GM19025 (cell line): ENCODE measurements around the gene CFAP61.
"Not testable (repeated sequence)": the region's sequence is repeated elsewhere in the genome, so short reads cannot be mapped to it uniquely, and the experiment has no call there.

Experiments used
- ATAC-seq: cut with Tn5 transposase; IDR thresholded peaks from one replicate; pipeline ENCODE4 v1.9.1; 2021; ENCODE audit warnings: mild to moderate bottlenecking, low read depth, moderate library complexity; ENCODE audit not compliant: unreplicated experiment

Gene CFAP61

DNA sequence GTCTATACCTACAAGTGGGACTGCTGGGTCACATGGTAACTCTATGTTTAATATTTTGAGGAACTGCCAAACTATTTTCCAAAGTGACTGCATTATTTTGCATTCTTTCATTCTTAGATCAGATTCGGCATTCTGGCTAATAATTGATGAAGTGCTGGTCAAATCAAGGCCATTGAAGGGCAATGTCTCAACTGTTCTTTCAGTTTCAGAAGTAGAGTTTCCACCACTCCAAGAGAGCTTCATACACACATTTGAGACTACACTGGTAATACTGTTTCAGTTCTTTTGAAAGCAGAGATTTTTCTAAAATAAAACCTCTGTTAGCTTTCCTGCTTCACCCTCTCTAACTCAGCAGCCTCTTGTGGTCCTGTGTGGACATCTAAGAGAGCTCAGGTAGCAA is 154.5 kb downstream of the CFAP61 start:
- ATAC-seq = peak; percentile 72

DNA sequence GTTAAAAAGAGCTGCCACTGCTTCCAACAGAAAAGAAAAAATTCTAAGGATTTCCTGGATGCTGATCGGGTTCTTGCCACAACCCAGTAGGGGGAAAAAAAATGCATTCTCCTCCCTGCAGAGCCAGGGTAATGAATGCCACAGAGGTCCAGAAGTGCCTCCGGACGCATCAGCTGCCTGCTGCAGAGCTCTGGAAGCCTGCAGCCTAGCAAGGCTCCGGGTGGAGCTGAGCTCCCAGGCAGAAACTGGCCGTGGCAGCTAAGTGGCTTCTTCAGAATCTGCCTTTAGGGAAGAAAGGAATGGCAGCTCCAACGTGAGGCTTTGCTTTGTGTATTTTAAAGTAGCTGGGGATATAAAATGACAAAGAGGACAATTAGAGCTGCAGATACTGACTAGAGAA is 155.0 kb downstream of the CFAP61 start:
- no peak for ATAC-seq

DNA sequence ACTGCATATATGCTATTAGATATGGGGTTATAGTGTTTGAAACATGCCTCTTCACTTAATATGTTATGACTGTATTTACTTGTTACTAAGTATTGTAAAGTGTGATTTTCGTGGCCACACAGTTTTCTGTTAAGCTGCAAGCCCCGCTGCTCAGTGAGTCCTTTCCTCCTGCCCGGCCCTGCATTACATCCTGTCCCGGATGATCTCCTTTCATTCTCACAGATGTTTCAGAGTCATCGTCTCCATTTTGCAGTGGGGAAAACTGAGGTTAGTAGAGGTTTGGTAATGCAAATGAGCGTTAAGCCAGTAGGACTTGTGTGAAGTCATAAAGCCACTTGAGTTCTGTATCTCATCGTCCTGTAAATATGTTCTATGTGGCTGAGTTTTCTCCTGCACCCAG is 155.5 kb downstream of the CFAP61 start:
- ATAC-seq = peak; percentile 79

DNA sequence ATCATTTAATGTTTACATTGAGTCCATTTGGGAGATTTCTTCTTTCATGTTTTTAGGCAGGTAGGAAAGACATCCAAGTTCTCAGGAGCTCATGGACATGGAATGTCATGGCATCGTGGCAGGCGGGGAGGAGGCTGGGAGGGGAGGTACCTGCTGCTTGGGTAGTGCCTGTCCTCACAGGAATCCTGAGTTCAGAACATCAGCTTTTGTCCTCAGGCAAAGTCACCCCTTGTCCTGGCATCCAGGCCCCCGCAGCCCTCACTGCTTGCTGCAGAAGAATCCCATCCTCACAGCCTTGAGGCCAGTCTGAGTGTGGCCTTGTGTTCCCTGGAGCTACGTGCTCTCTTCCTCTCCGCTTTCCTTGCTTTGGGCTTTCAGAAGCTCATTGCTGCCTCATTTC is 157.4 kb downstream of the CFAP61 start:
- ATAC-seq = no peak

DNA sequence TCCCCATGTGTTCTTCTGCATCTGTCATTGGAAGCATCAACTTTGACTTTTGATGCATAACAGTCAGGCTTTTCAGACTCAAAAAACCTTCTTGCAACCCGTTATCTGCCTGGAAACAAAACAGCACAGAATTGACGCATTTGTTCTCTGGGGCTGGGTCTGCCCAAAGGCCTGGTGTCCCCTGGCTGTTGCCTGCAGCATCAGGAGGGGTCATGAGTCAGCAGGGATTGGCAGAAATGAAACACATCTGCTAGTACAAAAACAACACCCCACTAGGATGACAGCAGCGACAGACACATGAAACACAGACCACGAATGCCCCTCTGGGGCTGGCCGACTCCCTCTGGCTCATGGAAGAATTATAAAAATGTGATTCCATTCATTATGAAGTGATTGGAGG is 158.0 kb downstream of the CFAP61 start:
- no peak for ATAC-seq

DNA sequence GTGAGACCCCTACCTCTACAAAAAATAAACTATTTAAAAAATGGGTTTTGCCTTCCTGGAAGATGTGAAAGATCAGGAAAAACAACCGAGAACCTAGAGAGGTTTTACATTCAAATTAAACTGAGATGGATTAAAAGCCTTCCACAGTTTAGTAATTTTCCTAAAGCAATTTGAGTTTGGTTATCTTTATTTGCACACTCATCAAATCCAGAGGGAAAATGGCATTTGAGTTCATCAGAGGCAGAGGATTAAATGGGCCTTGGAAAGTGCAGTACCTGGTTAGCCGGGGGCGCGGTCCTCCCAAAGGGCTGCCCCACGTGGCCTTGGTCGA is 158.6 kb downstream of the CFAP61 start:
- ATAC-seq = no peak

DNA sequence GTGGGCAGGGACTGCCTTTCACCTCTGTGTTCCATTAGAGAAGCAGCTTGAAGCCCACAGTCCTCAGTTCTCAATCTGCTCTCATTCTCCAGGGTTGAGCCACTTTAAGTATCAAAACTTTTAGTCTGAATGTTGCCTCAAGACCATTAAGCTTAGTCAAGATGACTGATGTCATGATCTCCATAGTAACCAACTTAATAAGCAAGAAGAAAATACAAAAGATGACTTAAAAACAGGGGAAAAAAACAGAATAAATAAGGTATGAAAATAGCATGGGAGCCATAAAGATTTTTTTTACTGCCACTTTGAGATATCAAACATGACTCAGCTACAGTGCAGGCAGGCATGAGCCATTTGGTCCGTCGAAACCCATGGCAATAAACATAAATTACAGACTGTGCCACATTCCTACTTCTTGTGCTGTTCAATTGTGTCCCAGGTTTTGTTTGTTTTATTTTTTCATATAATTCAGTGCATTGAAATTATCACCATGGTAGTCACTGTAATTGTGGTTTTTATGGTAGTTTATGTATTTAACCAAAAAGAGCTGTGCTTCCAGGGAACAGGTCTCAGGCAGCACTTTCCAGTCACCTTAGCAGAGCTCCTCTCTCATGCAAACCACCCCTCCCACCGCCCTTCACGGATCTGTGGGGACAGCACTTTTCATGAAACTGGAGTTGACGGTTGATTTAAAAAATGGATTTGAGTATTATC is 159.1 kb downstream of the CFAP61 start:
- ATAC-seq = no peak

DNA sequence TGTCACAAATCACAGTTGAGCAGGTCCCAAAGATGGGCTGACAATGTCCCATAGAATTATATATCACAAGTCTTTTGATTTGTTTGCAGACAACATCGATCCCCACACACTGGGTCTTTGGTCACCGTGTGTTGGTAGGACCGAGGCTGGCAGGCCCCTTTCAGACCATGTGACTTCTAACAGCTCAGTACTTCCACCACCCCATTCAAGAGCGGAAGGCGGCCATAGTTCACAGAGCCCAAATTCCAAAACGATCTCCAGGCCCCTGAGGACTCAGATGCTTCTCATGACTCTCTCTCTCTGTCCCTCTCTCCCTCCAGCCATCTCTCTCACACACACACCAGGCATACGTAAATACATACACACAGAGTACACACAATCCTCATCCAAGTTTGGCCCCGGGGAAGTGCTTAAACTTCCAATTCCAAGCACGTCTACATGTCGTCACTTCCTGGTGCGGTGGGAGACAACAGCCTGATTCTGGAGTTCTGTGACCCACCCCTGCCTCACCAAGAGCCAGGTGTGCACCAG is 159.7 kb downstream of the CFAP61 start:
- no peak for ATAC-seq

DNA sequence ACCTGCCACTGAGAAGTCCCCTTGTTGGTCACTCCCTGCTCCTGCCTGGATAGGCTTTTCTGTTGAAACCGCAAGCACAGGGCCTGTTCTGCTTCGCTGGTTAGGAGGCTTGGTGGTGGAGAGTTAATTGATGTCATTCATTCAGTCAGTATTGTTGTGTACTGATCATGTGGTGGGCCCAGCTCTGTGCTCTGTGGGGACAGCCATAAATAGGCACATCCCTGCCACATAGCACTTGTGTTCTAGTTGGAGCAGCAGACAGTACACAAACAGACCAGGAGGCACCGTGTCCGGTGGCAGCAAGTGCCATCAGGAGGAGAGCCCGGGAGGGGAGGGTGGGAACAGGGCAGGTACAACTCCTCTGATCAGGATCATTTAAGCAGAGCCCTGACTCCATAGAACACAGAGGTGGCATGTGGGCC is 160.4 kb downstream of the CFAP61 start:
- no peak for ATAC-seq

DNA sequence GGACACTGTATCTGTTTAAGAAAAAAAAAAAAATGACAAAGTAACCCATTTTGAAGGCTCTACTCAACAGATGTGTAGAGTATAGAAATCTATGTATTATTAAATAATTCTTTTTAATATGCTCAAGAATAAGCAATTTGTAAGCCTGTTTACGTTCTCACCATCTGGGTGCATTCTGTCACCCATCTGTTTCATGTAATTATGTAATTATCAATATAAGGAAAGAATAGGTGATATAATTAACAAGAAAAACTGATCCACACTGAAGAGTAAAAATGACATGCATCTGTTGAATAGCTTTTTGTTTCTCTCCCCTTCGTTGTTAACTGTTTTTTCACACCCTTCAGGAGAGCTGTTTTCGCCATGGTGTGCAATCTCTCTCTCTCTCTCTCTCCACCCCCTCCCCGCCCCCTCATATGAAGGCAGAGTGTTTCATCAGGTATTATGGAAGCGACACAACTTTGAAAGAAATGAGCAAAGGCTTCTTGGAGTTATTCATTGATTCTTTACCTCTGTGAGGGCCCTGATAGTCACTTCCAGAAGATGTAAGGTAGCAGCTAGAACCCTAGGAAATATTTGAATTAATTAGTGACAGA is 161.3 kb downstream of the CFAP61 start:
- no peak for ATAC-seq

DNA sequence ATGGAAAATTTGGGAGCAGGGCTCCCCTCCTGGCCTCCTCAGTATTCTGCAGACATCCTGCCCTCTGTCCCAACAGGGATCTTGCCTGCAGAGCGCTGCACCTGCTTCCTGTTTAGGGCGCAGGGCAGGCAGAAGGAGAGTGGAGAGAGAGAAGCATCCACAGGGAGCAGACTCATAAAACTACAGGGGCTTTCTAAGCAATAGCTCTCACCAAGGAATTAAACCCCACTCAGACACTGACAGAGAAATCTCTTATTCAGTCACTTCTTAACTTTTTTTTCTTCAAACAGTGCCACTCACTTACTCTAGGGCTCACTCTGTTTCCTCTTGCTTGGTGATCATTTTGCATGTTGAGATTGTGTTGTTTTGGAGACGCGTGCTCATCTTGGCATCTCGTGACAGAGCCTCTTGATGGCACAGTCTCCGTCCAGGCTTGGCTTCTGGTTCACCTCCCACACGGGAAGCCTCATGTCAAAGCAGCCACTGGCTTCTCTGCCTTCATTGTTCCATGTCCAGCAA is 162.5 kb downstream of the CFAP61 start:
- ATAC-seq = no peak

DNA sequence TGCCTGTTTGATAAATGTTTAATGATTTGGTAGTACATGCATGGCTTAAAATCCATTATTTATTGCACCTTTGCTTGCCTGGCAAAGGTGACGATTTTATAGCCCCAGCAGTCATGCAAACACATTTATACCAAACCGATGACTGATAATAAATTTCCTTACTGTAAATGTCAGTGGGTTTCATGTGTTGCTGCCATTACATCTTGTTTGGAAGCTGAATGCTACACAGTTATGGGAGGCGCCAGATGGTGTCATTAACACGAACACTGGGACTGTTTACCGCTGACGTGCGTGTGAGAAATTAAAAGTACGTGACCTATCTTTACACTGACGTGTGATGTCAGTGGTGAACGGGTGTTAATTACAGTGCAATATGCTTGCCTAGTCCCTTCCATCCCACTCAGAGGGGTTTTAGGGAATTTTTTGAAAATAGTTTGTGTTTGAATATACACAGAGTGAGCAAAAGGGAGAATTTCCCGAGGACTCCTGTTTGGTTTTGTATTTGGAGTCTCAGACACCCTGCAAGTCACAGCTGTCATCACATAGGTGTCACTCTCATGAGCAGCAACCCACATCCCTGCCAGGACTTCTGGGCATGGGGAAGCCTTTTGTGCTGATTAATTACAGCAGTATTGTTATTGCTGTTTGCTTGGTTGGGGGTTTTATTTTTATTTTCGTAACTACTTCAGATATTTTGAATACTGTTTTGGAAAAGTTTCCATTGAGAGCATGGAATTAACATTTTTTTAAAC is 163.8 kb downstream of the CFAP61 start:
- no peak for ATAC-seq

DNA sequence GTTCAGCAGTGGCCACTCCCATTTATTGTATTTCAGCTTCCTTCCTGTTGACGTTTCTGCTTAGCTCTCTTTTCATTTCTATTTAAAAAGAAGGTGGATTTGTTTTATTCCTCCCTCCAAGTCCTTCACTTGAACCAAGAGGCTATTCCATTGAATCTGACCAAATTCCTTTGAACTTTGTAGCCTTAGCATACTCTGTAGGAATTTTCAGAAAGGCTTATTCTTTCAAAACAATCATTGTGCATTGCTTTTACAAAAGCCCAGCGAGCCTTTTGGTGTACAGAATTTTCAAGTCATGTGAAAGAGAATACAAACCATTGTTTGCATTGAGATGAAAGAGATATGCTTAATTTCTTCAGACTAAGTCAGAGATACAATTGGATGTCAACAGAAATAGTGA is 164.6 kb downstream of the CFAP61 start:
- no peak for ATAC-seq

DNA sequence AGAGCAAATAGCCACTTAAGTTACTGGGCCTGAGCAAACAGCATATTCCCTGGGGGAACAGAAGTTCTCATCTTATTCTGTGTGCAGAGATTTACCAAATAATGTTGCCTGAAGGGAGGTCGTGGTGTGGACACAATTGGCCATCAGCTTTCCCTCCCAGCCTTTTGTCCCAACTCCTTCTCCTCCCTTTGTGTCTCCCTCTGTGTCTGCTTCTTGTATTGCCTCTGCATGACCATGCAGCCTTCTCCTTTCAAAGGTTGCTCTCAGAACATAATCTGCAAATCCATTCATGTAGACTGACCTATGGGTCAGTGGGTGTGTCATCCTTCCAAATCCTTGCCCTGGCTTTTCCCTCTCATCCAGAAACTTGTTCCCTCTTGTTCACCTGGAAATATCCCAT is 165.3 kb downstream of the CFAP61 start:
- ATAC-seq = no peak

DNA sequence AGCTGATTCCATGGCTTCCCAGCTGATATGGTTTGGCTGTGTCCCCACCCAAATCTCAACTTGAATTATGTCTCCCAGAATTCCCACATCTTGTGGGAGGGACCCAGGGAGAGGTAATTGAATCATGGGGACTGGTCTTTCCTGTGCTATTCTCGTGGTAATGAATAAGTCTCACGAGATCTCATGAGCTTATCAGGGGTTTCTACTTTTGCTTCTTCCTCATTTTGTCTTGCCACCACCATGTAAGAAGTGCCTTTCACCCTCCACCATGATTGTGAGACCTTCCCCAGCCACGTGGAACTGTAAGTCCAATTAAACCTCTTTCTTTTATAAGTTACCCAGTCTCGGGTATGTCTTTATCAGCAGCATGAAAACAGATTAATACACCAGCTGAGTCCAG is 165.8 kb downstream of the CFAP61 start:
- not testable (repeated sequence) for ATAC-seq

DNA sequence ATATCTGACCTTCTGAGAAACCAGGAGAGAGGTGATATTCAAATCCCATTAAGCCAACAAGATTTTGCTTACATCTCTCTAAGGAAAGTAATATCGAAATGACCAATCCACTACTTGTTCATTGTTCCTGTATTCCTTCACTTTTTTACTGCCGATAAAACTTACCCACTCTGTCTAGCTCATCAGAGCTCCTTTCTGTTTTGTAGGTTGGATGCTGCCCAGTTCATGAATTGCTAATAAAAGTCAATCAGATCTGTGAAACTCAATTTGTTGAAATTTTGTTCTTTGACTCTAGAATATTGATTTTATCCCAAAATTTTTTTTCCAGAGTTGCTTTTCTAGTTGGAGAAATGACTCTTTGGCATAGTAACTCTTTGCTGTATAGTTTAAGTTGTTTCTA is 166.7 kb downstream of the CFAP61 start:
- no peak for ATAC-seq

DNA sequence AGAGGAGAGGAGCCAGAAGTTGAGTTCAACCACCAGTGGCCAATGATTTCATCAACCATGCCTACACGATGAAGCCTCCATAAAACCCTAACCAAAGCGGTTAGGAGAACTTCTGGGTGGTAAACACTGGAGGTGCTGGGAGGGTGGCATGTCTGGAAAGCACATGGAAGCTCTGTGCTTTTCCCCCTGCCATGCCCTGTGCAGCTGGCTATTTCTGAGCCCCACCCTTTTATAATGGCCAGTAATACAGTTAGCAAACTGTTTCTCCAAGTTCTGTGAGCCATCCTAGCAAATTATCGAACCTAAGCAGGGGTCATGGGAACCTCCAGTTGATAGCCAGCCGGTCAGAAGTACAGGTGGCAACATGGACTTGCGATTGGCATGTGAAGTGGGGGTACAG is 167.8 kb downstream of the CFAP61 start:
- ATAC-seq = no peak

DNA sequence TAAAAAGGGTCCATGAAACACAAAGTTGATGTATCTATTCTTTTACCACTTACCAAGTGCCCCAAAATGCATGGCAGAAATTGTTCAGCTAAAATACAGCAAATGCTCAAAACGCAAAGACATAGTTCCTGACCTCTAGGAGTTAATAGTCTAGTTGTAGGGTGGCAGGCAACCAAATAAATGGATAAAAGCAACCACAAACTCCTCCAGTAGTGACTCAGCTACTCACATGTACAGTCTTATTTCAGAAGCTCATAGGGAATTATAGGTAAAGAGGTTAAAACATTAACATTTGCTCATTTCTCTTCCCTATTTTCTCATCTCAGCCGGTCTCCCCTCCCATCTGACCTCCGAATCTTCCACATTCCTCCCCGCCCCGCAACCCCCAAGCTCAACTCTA is 171.6 kb downstream of the CFAP61 start:
- ATAC-seq = no peak

DNA sequence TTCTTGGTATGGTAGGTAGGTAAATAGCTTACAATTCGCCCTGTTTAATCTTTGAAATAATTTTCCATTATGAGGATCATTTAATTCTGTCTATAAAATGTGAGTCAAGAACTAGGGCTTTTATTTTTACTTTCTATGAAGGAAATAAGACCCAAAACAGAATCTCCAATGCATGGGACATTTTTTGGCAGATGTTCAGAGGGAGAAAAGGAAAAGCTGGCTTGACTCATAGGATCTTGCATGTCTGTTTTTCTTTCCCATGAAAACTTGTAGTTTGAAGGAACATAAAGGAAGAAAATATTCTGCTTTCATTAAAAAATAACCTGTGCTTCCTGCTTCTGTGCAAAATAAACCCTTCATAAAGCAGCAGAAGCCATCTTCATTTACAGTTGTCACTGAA is 172.5 kb downstream of the CFAP61 start:
- no peak for ATAC-seq

DNA sequence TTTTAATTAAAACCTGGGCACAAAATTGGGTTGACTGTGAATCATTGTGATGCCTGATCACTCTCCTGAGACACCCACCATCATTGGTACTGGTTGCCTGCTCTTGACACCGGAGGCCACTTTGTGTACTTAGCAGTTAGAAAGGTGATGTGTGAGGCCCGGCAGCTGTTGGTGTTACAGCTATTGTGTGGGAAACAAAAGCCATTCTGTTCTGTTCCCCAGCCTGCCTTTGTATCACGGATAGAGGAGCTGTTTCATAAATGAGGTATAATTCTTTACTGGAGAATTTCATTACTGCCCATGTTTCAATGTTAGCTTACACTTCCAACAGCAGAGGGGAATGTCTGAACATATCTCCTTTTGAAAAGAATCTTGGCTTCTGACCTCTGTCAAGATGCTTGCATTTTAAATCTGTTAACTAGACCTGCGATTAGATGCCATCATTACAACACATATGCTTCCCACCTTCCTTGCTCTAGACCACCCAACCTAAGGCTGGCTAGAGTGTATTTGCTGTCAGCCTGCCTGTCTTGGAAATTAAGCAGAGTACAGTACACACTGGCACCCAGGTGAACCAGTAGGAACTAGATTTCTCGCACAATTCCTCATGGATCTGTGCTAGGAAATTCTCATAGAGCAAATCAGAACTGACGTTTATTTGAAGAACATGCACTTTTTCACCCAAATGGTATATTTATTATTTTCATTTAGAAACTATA is 173.2 kb downstream of the CFAP61 start:
- ATAC-seq = no peak

DNA sequence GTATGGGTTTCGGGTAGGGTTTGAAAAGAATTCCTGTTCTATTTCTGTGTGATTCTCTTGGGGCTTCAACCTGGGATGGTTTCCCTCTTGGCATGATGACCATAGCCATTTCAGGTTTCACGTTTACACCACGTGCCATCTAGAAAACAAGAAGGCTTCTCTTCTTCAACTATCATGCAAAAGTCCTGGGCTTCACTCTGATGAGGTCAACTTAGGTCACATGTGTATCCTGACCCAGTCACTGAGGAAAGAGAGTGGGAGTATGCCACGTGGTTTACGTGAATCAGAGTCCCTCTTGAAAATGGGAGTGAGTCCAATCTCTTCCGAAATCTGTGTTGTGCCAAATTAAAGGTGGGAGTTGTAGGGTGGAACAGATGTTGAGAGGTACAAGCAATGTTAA is 174.2 kb downstream of the CFAP61 start:
- ATAC-seq = no peak
